Measurements from ENCODE around the gene IGSF3. TPM values are rescaled to one million over a fixed set of nuclear protein-coding genes. Genes with fewer than 3 reads are reported as not detected.

IGSF3 gene
- polyA plus RNA-seq, 3 donors = 0.07 to 0.12 TPM; not detected in 1

DNA sequence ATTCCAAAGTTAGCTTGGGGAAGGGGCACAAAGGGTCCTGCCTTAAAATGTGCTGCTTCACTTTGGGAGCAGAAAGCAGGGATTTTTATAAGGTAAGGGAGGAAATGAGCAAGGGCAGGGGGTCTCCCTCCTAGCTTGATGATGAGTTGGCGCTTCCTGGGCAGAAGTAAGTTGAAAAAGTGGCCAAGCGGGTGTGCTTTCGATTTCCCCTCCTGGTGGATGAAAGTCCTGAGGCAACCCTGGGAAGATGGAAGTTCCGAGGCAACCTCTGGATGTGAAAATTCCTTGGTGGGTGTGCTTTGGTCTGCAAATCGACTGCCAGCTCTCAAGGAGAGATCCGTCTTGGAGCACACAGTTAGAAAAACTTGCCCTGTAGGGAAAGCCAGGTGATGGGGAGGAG is 45.0 kb upstream of the IGSF3 start:
- Mint-ChIP-seq H3K4me1 (peaks cover 6% of the 10 kb centered on the region), H3K36me3 (no peaks in the 10 kb centered on the region), H3K4me3 (peak overlapping the region; percentile 35 to 61), H3K9me3 (peaks cover 0 to 3% (median 0%) of the 10 kb centered on the region in 7 donors), H3K27me3 (ENCODE audit: low read depth in 3 of 3) (peaks cover 2 to 6% (median 4%) of the 10 kb centered on the region in 3 donors), H3K27ac (no peak overlapping the region)
- Histone ChIP-seq H3K9me3 (replicated peaks in 1 of 2; ENCODE audit: control insufficient read depth in 1 of 2, insufficient read depth in 1 of 2, low read length in 2 of 2) (no peaks in the 10 kb centered on the region), H3K9ac (ENCODE audit: insufficient read depth, low read length, poor library complexity, severe bottlenecking) (no peak overlapping the region), H3K36me3 (replicated peaks in 1 of 2; ENCODE audit: control insufficient read depth in 1 of 2, insufficient read depth in 2 of 2, low read length in 2 of 2) (no peaks in the 10 kb centered on the region), H3K4me1 (ENCODE audit: control insufficient read depth in 1 of 2, insufficient read depth in 2 of 2, low read length in 2 of 2) (peaks cover 0 to 7% of the 10 kb centered on the region in 2 donors), H3K79me2 (ENCODE audit: insufficient read depth, low read length) (no peaks in the 10 kb centered on the region), H3K4me2 (replicated peaks; ENCODE audit: extremely low read depth, low read length, poor library complexity, severe bottlenecking) (no peak overlapping the region), H3K4me3 (replicated peaks in 1 of 3; ENCODE audit: low read depth in 2 of 3, low read length in 3 of 3) (no peak overlapping the region), H3K27me3 (ENCODE audit: control insufficient read depth in 2 of 2, insufficient read depth in 2 of 2, low read length in 2 of 2) (no peaks in the 10 kb centered on the region), H2AFZ (ENCODE audit: insufficient read depth, low read depth, low read length, poor library complexity, severe bottlenecking) (no peak overlapping the region), H4K20me1 (ENCODE audit: insufficient read depth, low read length) (no peaks in the 10 kb centered on the region), H3K27ac (ENCODE audit: low read depth in 1 of 2, low read length in 2 of 2) (no peak overlapping the region)
- intact Hi-C loops (cut with micrococcal nuclease) = no loop called here
- TF ChIP-seq, protein P1, sequence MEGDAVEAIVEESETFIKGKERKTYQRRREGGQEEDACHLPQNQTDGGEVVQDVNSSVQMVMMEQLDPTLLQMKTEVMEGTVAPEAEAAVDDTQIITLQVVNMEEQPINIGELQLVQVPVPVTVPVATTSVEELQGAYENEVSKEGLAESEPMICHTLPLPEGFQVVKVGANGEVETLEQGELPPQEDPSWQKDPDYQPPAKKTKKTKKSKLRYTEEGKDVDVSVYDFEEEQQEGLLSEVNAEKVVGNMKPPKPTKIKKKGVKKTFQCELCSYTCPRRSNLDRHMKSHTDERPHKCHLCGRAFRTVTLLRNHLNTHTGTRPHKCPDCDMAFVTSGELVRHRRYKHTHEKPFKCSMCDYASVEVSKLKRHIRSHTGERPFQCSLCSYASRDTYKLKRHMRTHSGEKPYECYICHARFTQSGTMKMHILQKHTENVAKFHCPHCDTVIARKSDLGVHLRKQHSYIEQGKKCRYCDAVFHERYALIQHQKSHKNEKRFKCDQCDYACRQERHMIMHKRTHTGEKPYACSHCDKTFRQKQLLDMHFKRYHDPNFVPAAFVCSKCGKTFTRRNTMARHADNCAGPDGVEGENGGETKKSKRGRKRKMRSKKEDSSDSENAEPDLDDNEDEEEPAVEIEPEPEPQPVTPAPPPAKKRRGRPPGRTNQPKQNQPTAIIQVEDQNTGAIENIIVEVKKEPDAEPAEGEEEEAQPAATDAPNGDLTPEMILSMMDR (IDR thresholded peaks at IDR 0.05) = no peak
- DNase-seq = peak in 1 of 3 donors; percentile 9
- 52% methylated on average over 5 of the region's 6 CpGs for WGBS (ENCODE audit: insufficient coverage)

DNA sequence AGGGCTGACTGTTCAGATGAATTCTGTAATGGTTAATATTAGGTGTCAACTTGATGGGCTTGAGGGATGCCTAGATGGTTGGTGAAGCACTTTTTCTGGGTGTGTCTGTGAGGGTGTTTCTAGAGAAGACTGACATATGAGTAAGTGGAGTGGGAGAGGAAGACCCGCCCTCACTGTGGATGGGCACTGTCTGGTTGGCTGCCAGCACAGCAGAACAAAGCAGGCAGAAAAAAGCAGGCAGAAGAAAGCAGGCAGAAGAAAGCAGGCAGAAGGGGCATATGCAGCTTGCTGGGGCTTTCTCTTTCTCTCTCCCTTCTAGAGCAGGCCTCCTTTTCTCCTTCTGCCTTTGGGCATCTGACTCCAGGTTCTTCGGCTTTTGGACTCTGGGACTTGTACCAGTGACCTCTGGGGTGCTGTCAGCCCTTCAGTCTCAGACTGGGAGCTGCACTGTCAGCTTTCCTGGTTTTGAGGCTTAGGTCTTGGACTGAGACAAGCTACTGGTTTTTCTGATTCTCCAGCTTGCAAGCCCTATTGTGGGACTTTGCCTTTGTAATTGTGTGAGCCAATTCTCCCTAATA is 43.8 kb upstream of the IGSF3 start:
- intact Hi-C loops (cut with micrococcal nuclease) = no loop called here
- Histone ChIP-seq H3K4me2 (replicated peaks; ENCODE audit: extremely low read depth, low read length, poor library complexity, severe bottlenecking) (no peak overlapping the region), H3K79me2 (ENCODE audit: insufficient read depth, low read length) (no peaks in the 10 kb centered on the region), H3K36me3 (replicated peaks in 1 of 2; ENCODE audit: control insufficient read depth in 1 of 2, insufficient read depth in 2 of 2, low read length in 2 of 2) (no peaks in the 10 kb centered on the region), H3K27ac (ENCODE audit: low read depth in 1 of 2, low read length in 2 of 2) (no peak overlapping the region), H3K27me3 (ENCODE audit: control insufficient read depth in 2 of 2, insufficient read depth in 2 of 2, low read length in 2 of 2) (no peaks in the 10 kb centered on the region), H3K4me3 (replicated peaks in 1 of 3; ENCODE audit: low read depth in 2 of 3, low read length in 3 of 3) (no peak overlapping the region), H3K9me3 (replicated peaks in 1 of 2; ENCODE audit: control insufficient read depth in 1 of 2, insufficient read depth in 1 of 2, low read length in 2 of 2) (no peaks in the 10 kb centered on the region), H4K20me1 (ENCODE audit: insufficient read depth, low read length) (no peaks in the 10 kb centered on the region), H3K4me1 (ENCODE audit: control insufficient read depth in 1 of 2, insufficient read depth in 2 of 2, low read length in 2 of 2) (peaks cover 0 to 7% of the 10 kb centered on the region in 2 donors), H2AFZ (ENCODE audit: insufficient read depth, low read depth, low read length, poor library complexity, severe bottlenecking) (peak overlapping the region; percentile 36), H3K9ac (ENCODE audit: insufficient read depth, low read length, poor library complexity, severe bottlenecking) (no peak overlapping the region)
- WGBS (ENCODE audit: insufficient coverage) = 95% methylated on average over 2 of the region's 2 CpGs
- Mint-ChIP-seq H3K4me3 (no peak overlapping the region), H3K27ac (no peak overlapping the region), H3K27me3 (ENCODE audit: low read depth in 3 of 3) (peaks cover 2 to 6% (median 4%) of the 10 kb centered on the region in 3 donors), H3K36me3 (no peaks in the 10 kb centered on the region), H3K4me1 (peaks cover 6% of the 10 kb centered on the region), H3K9me3 (peaks cover 0 to 3% (median 0%) of the 10 kb centered on the region in 7 donors)
- no peak for DNase-seq
- TF ChIP-seq, protein P1 (IDR thresholded peaks at IDR 0.05) = no peak
